RWPE2 (cell line): ENCODE measurements around the gene KCNIP1.

Experiments used
- ATAC-seq: fragments of 200-7000 bp; cut with Tn5 transposase; 3 replicates; pipeline ENCODE4 v1.9.1; 2021; ENCODE audit warnings: low read depth
- DNase-seq: peaks from one replicate; pipeline ENCODE4 v3.0.0-alpha.2; 2020; ENCODE audit warnings: low spot score
- H3K27ac ChIP-seq: fragments of 450-650 bp; 2 replicates; pipeline ENCODE4 v1.5.1; 2017; ENCODE audit warnings: mild to moderate bottlenecking; ENCODE audit not compliant: poor library complexity, severe bottlenecking
- H3K27me3 ChIP-seq: fragments of 250-450 bp; sonication (Bioruptor Pico); 2 replicates; pipeline ENCODE4 v1.5.1; 2021; ENCODE audit warnings: mild to moderate bottlenecking, moderate library complexity; ENCODE audit not compliant: insufficient read depth, poor library complexity, severe bottlenecking
- H3K36me3 ChIP-seq: fragments of 250-450 bp; sonication (Bioruptor Pico); 2 replicates; pipeline ENCODE4 v1.5.1; 2020; ENCODE audit warnings: low read depth, mild to moderate bottlenecking, moderate library complexity
- H3K4me1 ChIP-seq: fragments of 250-450 bp; sonication (Bioruptor Pico); 2 replicates; pipeline ENCODE4 v1.5.1; 2021; ENCODE audit warnings: mild to moderate bottlenecking, moderate library complexity; ENCODE audit not compliant: insufficient read depth, poor library complexity, severe bottlenecking
- H3K4me3 ChIP-seq: fragments of 250-450 bp; sonication (Bioruptor Pico); 2 replicates; pipeline ENCODE4 v1.5.1; 2021; ENCODE audit warnings: mild to moderate bottlenecking, moderate library complexity; ENCODE audit not compliant: severe bottlenecking
- H3K9me3 ChIP-seq: fragments of 250-450 bp; sonication (Bioruptor Pico); 2 replicates; pipeline ENCODE4 v1.5.1; 2021; ENCODE audit warnings: mild to moderate bottlenecking, moderate library complexity; ENCODE audit not compliant: severe bottlenecking
- CTCF ChIP-seq: fragments of 450-650 bp; IDR thresholded peaks from one replicate; pipeline ENCODE4 v1.5.1; 2017; ENCODE audit warnings: mild to moderate bottlenecking, moderate library complexity; ENCODE audit not compliant: poor library complexity, severe bottlenecking

KCNIP1 gene

GRCh38 chr5:170563824-170564567 is 60.2 kb downstream of the KCNIP1 start:
- Histone ChIP-seq H3K27me3 (peaks cover 31% of the 10 kb centered on the region), H3K9me3 (no peaks in the 10 kb centered on the region), H3K36me3 (no peaks in the 10 kb centered on the region), H3K27ac (no peak overlapping the region), H3K4me3 (no peak overlapping the region), H3K4me1 (no peaks in the 10 kb centered on the region)
- TF ChIP-seq CTCF: no peak
- DNase-seq (no peak), ATAC-seq (no peak)

- TF ChIP-seq CTCF: no peak
- H3K9me3 ChIP-seq: no peaks in the 10 kb centered on the region
Observed at GRCh38 chr5:170565072-170565471, 61.3 kb downstream of the KCNIP1 start.

GRCh38 chr5:170569101-170569500 is 65.3 kb downstream of the KCNIP1 start:
- H3K4me3 ChIP-seq: no peak overlapping the region
- DNase-seq (no peak), ATAC-seq (no peak)
- no peaks in the 10 kb centered on the region for H3K9me3 ChIP-seq
- no peak for TF ChIP-seq CTCF
- H3K36me3 ChIP-seq: no peaks in the 10 kb centered on the region
- H3K4me1 ChIP-seq: peaks cover 10% of the 10 kb centered on the region
- H3K27ac ChIP-seq: no peak overlapping the region
- H3K27me3 ChIP-seq: peaks cover 21% of the 10 kb centered on the region

More at GRCh38 chr5:170565072-170565471, 61.3 kb downstream of the KCNIP1 start:
- Histone ChIP-seq H3K4me1 (no peaks in the 10 kb centered on the region), H3K36me3 (no peaks in the 10 kb centered on the region), H3K27ac (no peak overlapping the region), H3K27me3 (peaks cover 37% of the 10 kb centered on the region), H3K4me3 (no peak overlapping the region)
- DNase-seq: no peak
- no peak for ATAC-seq

GRCh38 chr5:170570476-170570875 is 66.7 kb downstream of the KCNIP1 start:
- no peak overlapping the region for H3K27ac ChIP-seq
- ATAC-seq: no peak

More at GRCh38 chr5:170570476-170570875, 66.7 kb downstream of the KCNIP1 start:
- Histone ChIP-seq H3K36me3 (no peaks in the 10 kb centered on the region), H3K4me1 (peaks cover 10% of the 10 kb centered on the region), H3K4me3 (no peak overlapping the region), H3K9me3 (no peaks in the 10 kb centered on the region), H3K27me3 (peaks cover 20% of the 10 kb centered on the region)
- no peak for TF ChIP-seq CTCF
- no peak for DNase-seq
